Body of pancreas (tissue), 4 donors: ENCODE measurements around the gene ELL.

ENCODE experiments used
- CTCF ChIP-seq, 7 experiments: fragments of 450-650 bp in 4 of 7; fragments of 200-600 bp in 3 of 7; sonication (generic) in 3 of 7; IDR thresholded peaks; one replicate each; pipeline ENCODE4 v1.5.1; 2016 to 2019; ENCODE audit warnings: antibody characterized with exemption in 7 of 7
- POLR2A ChIP-seq, 3 donors: fragments of 450-650 bp; IDR thresholded peaks; one replicate each; pipeline ENCODE4 v1.6.1; 2016; ENCODE audit warnings: antibody characterized with exemption in 3 of 3, mild to moderate bottlenecking in 2 of 3

GRCh38 chr19:18542941-18543813, 21.3 kb upstream of the ELL start, which contains the start of gene FKBP8:
- TF ChIP-seq CTCF (IDR thresholded peaks at IDR 0.05) (no peak), POLR2A (IDR thresholded peaks at IDR 0.05) (no peak)
